C4-2B (cell line): ENCODE results near the gene RIMBP3B.
"Not testable (repeated sequence)": the region's sequence is repeated elsewhere in the genome, so short reads cannot be mapped to it uniquely, and the experiment has no call there.

Source experiments
- CTCF ChIP-seq: fragments of 450-650 bp; conservative IDR thresholded peaks from 2 replicates; pipeline ENCODE4 v1.5.1; 2017; ENCODE audit warnings: mild to moderate bottlenecking
- ZFX ChIP-seq: fragments of 450-650 bp; IDR thresholded peaks from 2 replicates; pipeline ENCODE4 v1.6.1; 2017

- not testable (repeated sequence) for TF ChIP-seq ZFX, CTCF
Observed at GRCh38 chr22:21407792-21408191, 24.2 kb downstream of the RIMBP3B start.
